Ascending aorta (tissue), 2 donors: Measurements from ENCODE around the gene BMPR1B. TPM values are rescaled to one million over a fixed set of nuclear protein-coding genes. Genes with fewer than 3 reads are reported as not detected.

ENCODE experiments used
- DNase-seq, 2 donors: peaks; one replicate each; pipeline ENCODE4 v3.0.0-alpha.2; 2019; ENCODE audit warnings: low spot score in 2 of 2
- H3K27ac ChIP-seq, 2 donors: fragments of 200-600 bp; sonication (generic); one replicate each; pipeline ENCODE4 v1.5.1; 2016 to 2017; ENCODE audit warnings: mild to moderate bottlenecking in 1 of 2
- H3K27me3 ChIP-seq: fragments of 200-600 bp; sonication (generic); one replicate; pipeline ENCODE4 v1.5.1; 2017
- H3K36me3 ChIP-seq, 2 donors: fragments of 200-600 bp; sonication (generic); one replicate each; pipeline ENCODE4 v1.5.1; 2016
- H3K4me1 ChIP-seq, 2 donors: fragments of 200-600 bp; sonication (generic); one replicate each; pipeline ENCODE4 v1.5.1; 2016 to 2017; ENCODE audit warnings: mild to moderate bottlenecking in 1 of 2
- H3K4me3 ChIP-seq, 2 donors: fragments of 200-600 bp; sonication (generic); one replicate each; pipeline ENCODE4 v1.5.1; 2016 to 2017; ENCODE audit warnings: mild to moderate bottlenecking in 1 of 2
- H3K9me3 ChIP-seq, 2 donors: fragments of 200-600 bp; sonication (generic); one replicate each; pipeline ENCODE4 v1.5.1; 2016
- CTCF ChIP-seq, 3 experiments: fragments of 200-600 bp in 2 of 3; fragments of 450-650 bp in 1 of 3; sonication (generic) in 2 of 3; IDR thresholded peaks; one replicate each; pipeline ENCODE4 v1.5.1; 2016 to 2019; ENCODE audit warnings: antibody characterized with exemption in 3 of 3, mild to moderate bottlenecking in 1 of 3, moderate library complexity in 1 of 3
- intact Hi-C: fragments of 100-400 bp; cut with DNase I; formaldehyde crosslinking; loops from one replicate; pipeline ENCODE4 v1.15.1; 2023
- total RNA-seq: library from RNA; depleted of rRNA; stranded (reverse); fragments of >200 nt; gene quantifications from one replicate; pipeline ENCODE4 v1.1.0, GENCODE V29; 2016

Gene BMPR1B
- total RNA-seq, 1 donor from 2014 or later, result 3.8 TPM

DNA sequence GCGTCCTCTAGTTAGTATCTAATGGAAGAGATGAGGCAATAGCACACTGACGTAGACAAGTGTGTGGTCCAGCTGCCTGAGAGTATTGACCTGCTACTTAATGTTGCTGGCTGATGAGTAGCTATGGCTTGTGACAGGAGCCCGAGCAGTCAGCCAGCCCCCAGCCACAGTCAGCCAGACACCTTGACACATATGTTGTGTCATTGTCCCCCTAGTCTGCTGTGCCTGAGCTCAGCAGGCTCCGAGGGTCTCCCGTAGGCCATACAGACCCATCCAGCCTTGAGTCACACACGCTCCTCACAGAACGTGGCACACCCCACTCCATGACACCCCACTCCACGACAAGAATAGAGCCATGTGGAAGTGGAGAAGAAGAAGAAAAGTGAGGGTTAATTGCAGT, 428.9 kb downstream of the BMPR1B start:
- H3K4me3 ChIP-seq, result no peak overlapping the region
- H3K9me3 ChIP-seq, result no peaks in the 10 kb centered on the region
- H3K4me1 ChIP-seq, result no peaks in the 10 kb centered on the region
- TF ChIP-seq CTCF (IDR thresholded peaks at IDR 0.05), result no peak
- H3K27ac ChIP-seq, result no peak overlapping the region
- intact Hi-C loops, result no loop called here
- DNase-seq, result no peak
- H3K36me3 ChIP-seq, result peaks cover 0 to 6% of the 10 kb centered on the region in 2 donors
- H3K27me3 ChIP-seq, result no peaks in the 10 kb centered on the region

DNA sequence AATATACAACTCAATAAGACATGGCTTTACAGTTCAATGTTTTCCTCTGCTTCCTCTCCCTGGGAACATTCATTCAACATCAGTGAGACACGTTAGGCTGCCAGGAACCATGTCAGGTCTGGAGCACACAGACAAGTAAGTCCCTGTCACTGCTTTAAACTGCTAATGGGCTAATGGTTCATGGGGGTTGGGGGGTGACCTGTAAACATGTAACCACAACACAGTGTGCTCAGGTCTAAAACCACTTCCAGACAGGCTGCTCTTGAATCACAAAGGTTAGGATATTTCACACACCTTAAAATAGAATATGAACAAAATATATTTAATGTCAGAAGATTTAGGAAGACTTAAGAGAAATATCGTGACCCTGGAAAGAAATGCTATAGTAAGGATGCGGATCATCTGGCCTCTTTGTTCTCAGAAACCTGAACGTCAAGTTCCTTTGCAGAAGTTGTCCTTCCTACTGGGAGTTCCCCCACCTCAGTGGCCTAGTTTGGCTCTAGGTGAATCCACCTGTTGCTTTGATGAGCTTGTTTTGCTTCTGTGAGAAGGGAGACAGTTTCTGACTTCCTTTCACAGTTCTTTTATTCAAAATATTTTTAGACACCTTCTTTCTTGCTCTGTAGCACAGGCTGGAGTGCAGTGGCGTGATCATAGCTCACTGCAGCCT, 431.1 kb downstream of the BMPR1B start:
- DNase-seq, result no peak
- Histone ChIP-seq H3K9me3 (no peaks in the 10 kb centered on the region), H3K4me3 (no peak overlapping the region), H3K27ac (no peak overlapping the region), H3K36me3 (no peaks in the 10 kb centered on the region), H3K4me1 (no peaks in the 10 kb centered on the region), H3K27me3 (no peaks in the 10 kb centered on the region)
- intact Hi-C loops, result no loop called here
- no peak for TF ChIP-seq CTCF (IDR thresholded peaks at IDR 0.05)

- Histone ChIP-seq H3K4me3 (no peak overlapping the region), H3K36me3 (no peaks in the 10 kb centered on the region), H3K9me3 (no peaks in the 10 kb centered on the region), H3K4me1 (no peaks in the 10 kb centered on the region), H3K27ac (no peak overlapping the region), H3K27me3 (no peaks in the 10 kb centered on the region)
- no peak for DNase-seq
- TF ChIP-seq CTCF (IDR thresholded peaks at IDR 0.05), result no peak
- intact Hi-C loops, result no loop called here
Observed at GRCh38 chr4:95190751-95191436, 433.1 kb downstream of the BMPR1B start.

DNA sequence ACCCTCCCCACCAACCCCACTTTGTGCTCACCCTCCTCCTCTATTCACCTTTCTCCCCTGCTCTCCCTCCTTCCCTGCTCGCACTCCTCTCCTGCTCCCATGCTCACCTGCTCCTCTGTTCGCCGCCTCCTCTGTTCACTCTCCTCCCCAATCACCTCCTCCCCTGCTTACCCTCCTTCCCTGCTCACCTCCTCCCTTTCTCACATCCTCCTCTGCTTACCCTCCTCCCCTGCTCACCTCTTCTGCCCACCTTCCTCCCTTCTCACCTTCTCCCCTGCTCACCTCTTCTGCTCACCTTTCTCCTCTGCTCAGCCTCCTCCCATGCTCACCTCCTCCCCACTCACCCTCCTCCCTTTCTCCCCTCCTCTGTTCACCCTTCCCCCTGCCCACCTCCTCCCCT, 433.8 kb downstream of the BMPR1B start:
- intact Hi-C loops, result no loop called here
- no peaks in the 10 kb centered on the region for H3K36me3 ChIP-seq
- no peak for DNase-seq
- no peaks in the 10 kb centered on the region for H3K9me3 ChIP-seq
- H3K27ac ChIP-seq, result no peak overlapping the region
- TF ChIP-seq CTCF (IDR thresholded peaks at IDR 0.05), result no peak
- no peaks in the 10 kb centered on the region for H3K27me3 ChIP-seq
- H3K4me3 ChIP-seq, result no peak overlapping the region
- no peaks in the 10 kb centered on the region for H3K4me1 ChIP-seq

DNA sequence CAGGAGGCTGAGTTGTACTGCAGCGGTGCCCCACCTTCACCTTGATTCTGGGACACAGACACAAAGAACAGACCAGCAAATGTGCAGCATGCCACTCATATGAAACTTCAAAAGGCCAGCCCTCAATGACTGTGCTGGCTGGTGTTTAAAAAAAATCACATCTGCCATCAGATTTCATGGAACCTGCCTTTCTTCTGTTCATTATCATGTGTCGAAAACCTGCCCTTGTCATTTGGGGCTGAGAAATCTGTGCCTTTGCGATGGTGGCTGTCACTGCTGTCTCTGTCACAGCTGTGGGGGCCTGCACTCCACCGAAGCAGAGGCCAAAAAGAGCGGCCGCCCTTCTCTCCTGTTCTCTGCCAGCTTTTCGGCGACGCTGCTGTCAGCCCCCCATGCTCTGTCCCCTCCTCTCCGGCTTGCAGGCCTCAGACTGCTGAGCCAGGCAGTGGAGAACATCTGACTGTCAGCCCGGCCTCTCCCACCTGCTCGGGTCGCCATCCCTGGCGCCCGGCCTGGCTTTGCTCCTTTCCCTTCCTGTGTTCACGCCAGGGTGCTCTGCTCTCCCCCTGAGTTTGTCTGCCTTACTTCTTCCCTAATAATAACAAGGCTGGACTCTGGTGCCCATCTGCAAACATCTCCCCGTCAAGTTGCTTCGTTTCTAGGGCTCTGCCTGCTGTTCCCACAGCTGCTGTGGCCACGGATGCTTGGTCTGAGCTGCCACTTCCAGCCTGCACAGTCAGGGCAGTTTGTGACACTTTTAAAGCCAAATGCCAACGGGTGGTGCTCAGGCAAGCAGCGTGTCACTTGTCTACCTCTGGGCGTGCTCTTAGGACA, 435.9 kb downstream of the BMPR1B start:
- Histone ChIP-seq H3K36me3 (no peaks in the 10 kb centered on the region), H3K9me3 (no peaks in the 10 kb centered on the region), H3K4me1 (no peaks in the 10 kb centered on the region), H3K4me3 (no peak overlapping the region), H3K27me3 (no peaks in the 10 kb centered on the region), H3K27ac (no peak overlapping the region)
- DNase-seq, result no peak
- no peak for TF ChIP-seq CTCF (IDR thresholded peaks at IDR 0.05)
- intact Hi-C loops, result no loop called here
